Upper lobe of left lung (tissue), 6 donors: ENCODE data around the gene EFCAB9. TPM values are rescaled to one million over a fixed set of nuclear protein-coding genes. Genes with fewer than 3 reads are reported as not detected.

ENCODE experiments used
- ATAC-seq, 2 donors: fragments of 200-7000 bp; cut with Tn5 transposase; one replicate each; pipeline ENCODE4 v1.9.1; 2022; ENCODE audit warnings: mild to moderate bottlenecking in 2 of 2, moderate library complexity in 2 of 2; ENCODE audit not compliant: low FRiP score in 2 of 2
- DNase-seq, 2 donors: peaks; one replicate each; pipeline ENCODE4 v3.0.0-alpha.2; 2019 to 2020
- H3K27ac ChIP-seq, 4 donors: fragments of 200-600 bp; sonication (generic); one replicate each; pipeline ENCODE4 v1.5.1; 2016 to 2019
- H3K27me3 ChIP-seq, 4 donors: fragments of 200-600 bp; sonication (generic); one replicate each; pipeline ENCODE4 v1.5.1; 2017 to 2019
- H3K36me3 ChIP-seq, 4 donors: fragments of 200-600 bp; sonication (generic); one replicate each; pipeline ENCODE4 v1.5.1; 2016 to 2019
- H3K4me1 ChIP-seq, 4 donors: fragments of 200-600 bp; sonication (generic); one replicate each; pipeline ENCODE4 v1.5.1; 2018 to 2019
- H3K4me3 ChIP-seq, 4 donors: fragments of 200-600 bp; sonication (generic); one replicate each; pipeline ENCODE4 v1.5.1; 2017 to 2019; ENCODE audit warnings: mild to moderate bottlenecking in 2 of 4, moderate library complexity in 1 of 4
- H3K9me3 ChIP-seq, 4 donors: fragments of 200-600 bp; sonication (generic); one replicate each; pipeline ENCODE4 v1.5.1; 2018 to 2019
- EP300 ChIP-seq, 4 donors: sonication (generic); formaldehyde crosslinking; IDR thresholded peaks; one replicate each; pipeline ENCODE4 v1.5.1; 2017; ENCODE audit warnings: antibody characterized with exemption in 4 of 4, control low read depth in 2 of 4
- POLR2A ChIP-seq, 4 donors: fragments of 450-650 bp; IDR thresholded peaks; one replicate each; pipeline ENCODE4 v1.5.1; 2016 to 2017; ENCODE audit warnings: antibody characterized with exemption in 4 of 4, mild to moderate bottlenecking in 2 of 4
- POLR2AphosphoS5 ChIP-seq, 2 donors: sonication (generic); formaldehyde crosslinking; IDR thresholded peaks; one replicate each; pipeline ENCODE4 v1.5.1; 2017; ENCODE audit warnings: antibody characterized with exemption in 2 of 2
- WGBS, 2 donors: methylation state at CpG; one replicate each; pipeline ENCODE4 v1.1.5; 2017 to 2018; 5-methylcytosine and 5-hydroxymethylcytosine counted together
- total RNA-seq, 6 donors: library from RNA; depleted of rRNA in 4 of 6; stranded (reverse); fragments of >200 nt in 4 of 6; gene quantifications; one replicate each; pipeline versions ENCODE4 v1.1.0 to v1.2.1, GENCODE V29; 2016 to 2021
- TF ChIP-seq, protein P1 (sequence below), 6 experiments: fragments of 450-650 bp in 4 of 6; fragments of 200-600 bp in 2 of 6; sonication (generic) in 2 of 6; IDR thresholded peaks; one replicate each; pipeline ENCODE4 v1.5.1; 2016 to 2019; ENCODE audit warnings: antibody characterized with exemption in 6 of 6
- donor health status: DM: no; HTN: no; CAD: no; lungs with moderate emphysema.
- donor health status: DM: no; HTN: yes; CAD: no; lungs with severe emphysema.

Gene EFCAB9
- total RNA-seq, 6 donors from 2014 or later, result not detected

- no peak for ATAC-seq
- no peak overlapping the region for H3K4me3 ChIP-seq
- no peak for DNase-seq
- TF ChIP-seq, protein P1, sequence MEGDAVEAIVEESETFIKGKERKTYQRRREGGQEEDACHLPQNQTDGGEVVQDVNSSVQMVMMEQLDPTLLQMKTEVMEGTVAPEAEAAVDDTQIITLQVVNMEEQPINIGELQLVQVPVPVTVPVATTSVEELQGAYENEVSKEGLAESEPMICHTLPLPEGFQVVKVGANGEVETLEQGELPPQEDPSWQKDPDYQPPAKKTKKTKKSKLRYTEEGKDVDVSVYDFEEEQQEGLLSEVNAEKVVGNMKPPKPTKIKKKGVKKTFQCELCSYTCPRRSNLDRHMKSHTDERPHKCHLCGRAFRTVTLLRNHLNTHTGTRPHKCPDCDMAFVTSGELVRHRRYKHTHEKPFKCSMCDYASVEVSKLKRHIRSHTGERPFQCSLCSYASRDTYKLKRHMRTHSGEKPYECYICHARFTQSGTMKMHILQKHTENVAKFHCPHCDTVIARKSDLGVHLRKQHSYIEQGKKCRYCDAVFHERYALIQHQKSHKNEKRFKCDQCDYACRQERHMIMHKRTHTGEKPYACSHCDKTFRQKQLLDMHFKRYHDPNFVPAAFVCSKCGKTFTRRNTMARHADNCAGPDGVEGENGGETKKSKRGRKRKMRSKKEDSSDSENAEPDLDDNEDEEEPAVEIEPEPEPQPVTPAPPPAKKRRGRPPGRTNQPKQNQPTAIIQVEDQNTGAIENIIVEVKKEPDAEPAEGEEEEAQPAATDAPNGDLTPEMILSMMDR (IDR thresholded peaks at IDR 0.05), result no peak
- TF ChIP-seq POLR2AphosphoS5 (IDR thresholded peaks at IDR 0.05) (no peak), EP300 (IDR thresholded peaks at IDR 0.05) (no peak), POLR2A (IDR thresholded peaks at IDR 0.05) (no peak)
- no peaks in the 10 kb centered on the region for H3K4me1 ChIP-seq
- H3K9me3 ChIP-seq, result no peaks in the 10 kb centered on the region
- WGBS, 2 donors, result 97% methylated on average over 3 of the region's 3 CpGs
- H3K27ac ChIP-seq, result no peak overlapping the region
- peaks cover 0 to 22% (median 7%) of the 10 kb centered on the region in 4 donors for H3K36me3 ChIP-seq
- H3K27me3 ChIP-seq, result no peaks in the 10 kb centered on the region
Observed at GRCh38 chr5:172216345-172216744, 22.4 kb downstream of the EFCAB9 start.

DNA sequence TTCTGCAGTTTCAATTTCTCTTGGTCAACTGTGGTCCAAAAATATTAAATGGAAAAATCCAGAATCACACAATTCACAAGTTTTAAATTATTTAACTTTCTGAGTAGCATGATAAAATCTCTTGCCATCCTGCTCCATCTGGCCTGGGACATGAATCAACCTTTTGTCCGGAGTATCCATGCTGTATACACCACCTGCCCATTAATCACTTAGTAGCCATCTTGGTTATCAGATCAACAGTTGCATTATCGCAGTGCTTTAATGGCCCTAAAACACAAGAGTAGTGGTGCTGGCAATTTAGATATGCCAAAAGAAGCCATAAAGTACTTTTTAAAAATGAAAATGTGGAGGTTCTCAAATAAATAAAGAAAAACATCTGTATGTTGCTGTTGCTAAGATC, 25.3 kb downstream of the EFCAB9 start:
- H3K36me3 ChIP-seq, result peaks cover 0 to 8% (median 1%) of the 10 kb centered on the region in 4 donors
- no peaks in the 10 kb centered on the region for H3K9me3 ChIP-seq

DNA sequence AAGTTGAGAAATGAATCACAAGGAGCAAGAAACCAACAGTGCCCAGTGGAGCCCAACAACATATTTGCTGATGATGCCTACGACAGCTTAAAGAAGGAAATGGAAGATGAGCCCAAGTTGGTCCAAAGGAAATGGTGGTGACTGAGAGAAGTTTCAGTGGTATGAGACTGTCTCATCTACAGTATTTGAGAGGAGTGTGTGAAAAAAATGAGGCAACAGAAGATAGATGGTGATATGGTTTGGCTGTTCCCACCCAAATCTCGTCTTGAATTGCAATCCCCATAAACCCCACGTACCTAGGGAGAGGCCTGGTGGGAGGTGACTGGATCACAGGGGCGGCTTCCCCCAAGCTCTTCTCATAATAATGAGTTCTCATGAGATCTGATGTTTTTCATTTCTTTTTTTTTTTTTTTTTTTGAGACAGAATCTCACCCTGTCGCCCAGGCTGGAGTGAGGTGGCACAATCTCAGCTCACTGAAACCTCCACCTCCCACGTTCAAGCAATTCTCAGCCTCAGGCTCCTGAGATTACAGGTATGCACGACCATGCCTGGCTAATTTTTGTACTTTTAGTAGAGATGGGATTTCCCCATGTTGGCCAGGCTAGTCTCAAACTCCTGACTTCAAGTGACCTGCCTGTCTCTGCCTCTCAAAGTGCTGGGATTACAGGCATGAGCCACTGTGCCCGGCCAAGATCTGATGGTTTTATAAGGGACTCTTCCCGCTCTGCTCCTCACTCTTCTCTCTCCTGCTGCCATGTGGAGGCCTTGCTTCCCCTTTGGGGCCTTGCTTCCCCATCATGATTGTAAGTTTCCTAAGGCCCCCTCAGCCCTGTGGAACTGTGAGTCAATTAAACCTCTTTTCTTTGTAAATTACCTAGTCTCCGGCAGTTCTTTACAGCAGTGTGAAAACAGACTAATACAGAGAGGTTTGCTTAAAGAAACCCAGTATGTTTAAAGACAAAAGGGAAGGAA, 30.2 kb downstream of the EFCAB9 start:
- WGBS, 2 donors, result 89% methylated on average over 10 of the region's 10 CpGs
- Histone ChIP-seq H3K4me3 (no peak overlapping the region), H3K4me1 (no peaks in the 10 kb centered on the region), H3K27me3 (no peaks in the 10 kb centered on the region), H3K36me3 (peaks cover 0 to 22% (median 3%) of the 10 kb centered on the region in 4 donors), H3K9me3 (no peaks in the 10 kb centered on the region), H3K27ac (no peak overlapping the region)
- TF ChIP-seq, protein P1 (IDR thresholded peaks at IDR 0.05), result no peak
- TF ChIP-seq POLR2A (IDR thresholded peaks at IDR 0.05) (no peak), EP300 (IDR thresholded peaks at IDR 0.05) (no peak), POLR2AphosphoS5 (IDR thresholded peaks at IDR 0.05) (no peak)
- no peak for ATAC-seq
- no peak for DNase-seq

More for the DNA sequence above, 25.3 kb downstream of the EFCAB9 start:
- DNase-seq (no peak), ATAC-seq (no peak)
- H3K27ac ChIP-seq, result no peak overlapping the region
- 97 to 98% methylated on average over 2 of the region's 2 CpGs for WGBS, 2 donors
- TF ChIP-seq, protein P1 (IDR thresholded peaks at IDR 0.05), result no peak
- TF ChIP-seq EP300 (IDR thresholded peaks at IDR 0.05) (no peak), POLR2AphosphoS5 (IDR thresholded peaks at IDR 0.05) (no peak), POLR2A (IDR thresholded peaks at IDR 0.05) (no peak)
- H3K4me3 ChIP-seq, result no peak overlapping the region
- H3K27me3 ChIP-seq, result no peaks in the 10 kb centered on the region
- no peaks in the 10 kb centered on the region for H3K4me1 ChIP-seq

DNA sequence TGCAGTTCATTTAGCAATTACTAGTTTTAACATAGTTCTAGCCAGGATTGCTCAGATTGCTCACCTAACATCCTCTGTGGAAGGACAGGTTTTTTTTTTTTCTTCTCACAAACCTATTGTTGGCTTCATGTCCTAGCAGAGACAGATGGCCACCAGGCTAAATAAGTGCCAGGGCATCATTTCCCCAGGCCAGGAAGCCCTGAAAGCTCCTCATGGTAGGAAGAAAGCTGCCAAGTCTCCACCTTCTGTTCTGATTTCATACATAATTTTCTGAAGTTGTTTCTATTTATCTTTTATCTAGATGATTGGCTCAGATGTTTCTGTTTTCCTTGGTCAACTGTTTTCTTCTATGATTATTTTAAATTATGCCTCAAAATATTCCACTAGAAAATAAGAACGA, 31.0 kb downstream of the EFCAB9 start:
- no peaks in the 10 kb centered on the region for H3K4me1 ChIP-seq
- H3K27ac ChIP-seq, result no peak overlapping the region
- peaks cover 0 to 22% (median 3%) of the 10 kb centered on the region in 4 donors for H3K36me3 ChIP-seq
- 88 to 90% methylated on average over 1 of the region's 1 CpG for WGBS, 2 donors
- H3K9me3 ChIP-seq, result no peaks in the 10 kb centered on the region
- DNase-seq (no peak), ATAC-seq (no peak)
- no peak overlapping the region for H3K4me3 ChIP-seq
- no peak for TF ChIP-seq POLR2A (IDR thresholded peaks at IDR 0.05)
- TF ChIP-seq, protein P1 (IDR thresholded peaks at IDR 0.05), result no peak
- TF ChIP-seq POLR2AphosphoS5 (IDR thresholded peaks at IDR 0.05), result no peak
- no peak for TF ChIP-seq EP300 (IDR thresholded peaks at IDR 0.05)
- H3K27me3 ChIP-seq, result no peaks in the 10 kb centered on the region
